Left ventricle myocardium inferior (tissue), 1 donor: ENCODE data around the gene BOLA2B. TPM values are rescaled to one million over a fixed set of nuclear protein-coding genes. Genes with fewer than 3 reads are reported as not detected.

ENCODE experiments used
- DNase-seq: peaks from one replicate; pipeline ENCODE4 v3.0.0-alpha.2; 2020
- H3K27ac ChIP-seq: fragments of 200-600 bp; replicated peaks from 2 replicates; pipeline ENCODE4 v1.8.0; 2021
- H3K27me3 ChIP-seq: fragments of 200-600 bp; 2 replicates; pipeline ENCODE4 v1.8.0; 2021; ENCODE audit warnings: low read depth
- H3K36me3 ChIP-seq: fragments of 200-600 bp; 2 replicates; pipeline ENCODE4 v1.8.0; 2021
- H3K4me1 ChIP-seq: fragments of 200-600 bp; 2 replicates; pipeline ENCODE4 v1.8.0; 2021
- H3K4me3 ChIP-seq: fragments of 200-600 bp; 2 replicates; pipeline ENCODE4 v1.8.0; 2021; ENCODE audit warnings: mild to moderate bottlenecking, moderate library complexity
- H3K9me3 ChIP-seq: fragments of 200-600 bp; replicated peaks from 2 replicates; pipeline ENCODE4 v1.8.0; 2021
- CTCF ChIP-seq: fragments of 200-600 bp; IDR thresholded peaks from 2 replicates; pipeline ENCODE4 v1.8.0; 2021; ENCODE audit warnings: antibody characterized with exemption, mild to moderate bottlenecking, borderline replicate concordance
- intact Hi-C: fragments of 100-400 bp; cut with micrococcal nuclease; formaldehyde crosslinking; loops from one replicate; pipeline ENCODE4 v1.11.0; 2022
- total RNA-seq: library from RNA; stranded (reverse); fragmentation: NEBNext Ultra II Directional; extraction: Animal tissue kit (Norgen Biotek cat#: 25700); gene quantifications from one replicate; pipeline ENCODE4 v1.2.1, GENCODE V29; 2021
- donor health status: DM: no; HTN: yes; CAD: no; lungs with severe emphysema.

The BOLA2B gene
- total RNA-seq, 1 donor from 2014 or later, result 54.6 TPM

GRCh38 chr16:30187971-30188561 is 5.4 kb downstream of the BOLA2B start:
- H3K27me3 ChIP-seq, result no peaks in the 10 kb centered on the region
- intact Hi-C loops, result no loop called here
- no peaks in the 10 kb centered on the region for H3K36me3 ChIP-seq
- DNase-seq, result no peak
- no peak for TF ChIP-seq CTCF
- peaks cover 21% of the 10 kb centered on the region for H3K4me1 ChIP-seq
- H3K9me3 ChIP-seq, result no peaks in the 10 kb centered on the region
- H3K4me3 ChIP-seq, result no peak overlapping the region
- no peak overlapping the region for H3K27ac ChIP-seq

GRCh38 chr16:30187556-30187865 is 6.0 kb downstream of the BOLA2B start:
- intact Hi-C loops, result no loop called here
- no peak for TF ChIP-seq CTCF
- DNase-seq, result no peak
- Histone ChIP-seq H3K36me3 (no peaks in the 10 kb centered on the region), H3K27ac (no peak overlapping the region), H3K27me3 (no peaks in the 10 kb centered on the region), H3K4me1 (peaks cover 26% of the 10 kb centered on the region), H3K9me3 (no peaks in the 10 kb centered on the region), H3K4me3 (no peak overlapping the region)

GRCh38 chr16:30186782-30187555 is 6.5 kb downstream of the BOLA2B start:
- no peaks in the 10 kb centered on the region for H3K36me3 ChIP-seq
- intact Hi-C loops, result no loop called here
- H3K4me1 ChIP-seq, result peaks cover 26% of the 10 kb centered on the region
- H3K27ac ChIP-seq, result no peak overlapping the region
- peak; percentile 78 for TF ChIP-seq CTCF
- peak overlapping the region; percentile 75 for H3K4me3 ChIP-seq
- H3K27me3 ChIP-seq, result no peaks in the 10 kb centered on the region
- no peaks in the 10 kb centered on the region for H3K9me3 ChIP-seq
- DNase-seq, result peak; percentile 75

GRCh38 chr16:30186444-30186781 is 7.1 kb downstream of the BOLA2B start:
- peak overlapping the region; percentile 75 for H3K4me3 ChIP-seq

GRCh38 chr16:30185683-30186421 is 7.6 kb downstream of the BOLA2B start:
- H3K4me3 ChIP-seq, result peak overlapping the region; percentile 75
- DNase-seq, result peak; percentile 60
- peaks cover 26% of the 10 kb centered on the region for H3K4me1 ChIP-seq
- no peak for TF ChIP-seq CTCF
- no peaks in the 10 kb centered on the region for H3K36me3 ChIP-seq
- no peaks in the 10 kb centered on the region for H3K27me3 ChIP-seq
- no peaks in the 10 kb centered on the region for H3K9me3 ChIP-seq
- intact Hi-C loops, result no loop called here
- peak overlapping the region; percentile 47 for H3K27ac ChIP-seq

More at GRCh38 chr16:30186444-30186781, 7.1 kb downstream of the BOLA2B start:
- intact Hi-C loops, result no loop called here
- no peaks in the 10 kb centered on the region for H3K36me3 ChIP-seq
- H3K9me3 ChIP-seq, result no peaks in the 10 kb centered on the region
- H3K27ac ChIP-seq, result peak overlapping the region; percentile 47
- H3K27me3 ChIP-seq, result no peaks in the 10 kb centered on the region
- H3K4me1 ChIP-seq, result peaks cover 26% of the 10 kb centered on the region
- TF ChIP-seq CTCF, result no peak
- DNase-seq, result no peak
